OCI-LY7 (cell line): ENCODE results near the gene KCNQ1. TPM values are rescaled to one million over a fixed set of nuclear protein-coding genes. Genes with fewer than 3 reads are reported as not detected.

Experiments used
- BruUV-seq: library from RNA; stranded (reverse); fragments of 400-500 nt; replicated peaks from 2 replicates; lab custom pipeline; 2021; lab: Mats Ljungman, UMichigan
- CTCF ChIA-PET: fragments of 300-600 bp; sonication (Branson Sonifier 250); formaldehyde crosslinking; loops from one replicate; lab custom pipeline; 2022; ENCODE audit warnings: antibody characterized with exemption; ENCODE audit not compliant: unreplicated experiment; lab: Charles Lee
- POLR2A ChIA-PET: fragments of 300-600 bp; sonication (Branson Sonifier 250); formaldehyde crosslinking; loops from one replicate; lab custom pipeline; 2022; ENCODE audit warnings: antibody characterized with exemption; lab: Charles Lee
- DNase-seq: peaks from one replicate; pipeline ENCODE4 v3.0.0-alpha.2; 2015; ENCODE audit warnings: low spot score
- H2AFZ ChIP-seq: fragments of 200-600 bp; sonication (generic), shearing (Covaris generic); 2 replicates; pipeline ENCODE4 v1.6.1; 2014; ENCODE audit warnings: mild to moderate bottlenecking, antibody characterized with exemption, low read length, moderate library complexity
- H3K27ac ChIP-seq: fragments of 200-600 bp; sonication (generic); 2 replicates; pipeline ENCODE4 v1.5.1; 2014; ENCODE audit warnings: mixed run types, low read depth, mild to moderate bottlenecking, moderate library complexity, low read length, inconsistent platforms; ENCODE audit not compliant: poor library complexity, severe bottlenecking
- H3K36me3 ChIP-seq: fragments of 200-600 bp; sonication (generic); 2 replicates; pipeline ENCODE4 v1.6.1; 2014; ENCODE audit warnings: mild to moderate bottlenecking, antibody characterized with exemption, low read length, moderate library complexity, mixed read lengths; ENCODE audit not compliant: insufficient read depth
- H3K4me1 ChIP-seq: fragments of 200-600 bp; sonication (generic); 2 replicates; pipeline ENCODE4 v1.5.1; 2014; ENCODE audit warnings: mild to moderate bottlenecking, low read length; ENCODE audit not compliant: insufficient read depth, poor library complexity, severe bottlenecking
- H3K4me2 ChIP-seq: fragments of 200-600 bp; sonication (generic); 2 replicates; pipeline ENCODE4 v1.6.1; 2014; ENCODE audit warnings: mild to moderate bottlenecking, low read length
- H3K4me3 ChIP-seq: fragments of 200-600 bp; sonication (generic); 2 replicates; pipeline ENCODE4 v1.5.1; 2014; ENCODE audit warnings: mild to moderate bottlenecking, low read depth, low read length; ENCODE audit not compliant: poor library complexity, severe bottlenecking
- H3K79me2 ChIP-seq: fragments of 200-600 bp; sonication (generic); 2 replicates; pipeline ENCODE4 v1.6.1; 2016; ENCODE audit warnings: low read depth, mild to moderate bottlenecking, low read length, moderate library complexity, mixed read lengths; ENCODE audit not compliant: insufficient read depth
- H3K9me2 ChIP-seq: fragments of 200-600 bp; sonication (generic); 2 replicates; pipeline ENCODE4 v1.6.1; 2016; ENCODE audit warnings: mild to moderate bottlenecking, low read length, mixed read lengths; ENCODE audit not compliant: insufficient read depth
- H3K9me3 ChIP-seq: fragments of 200-600 bp; sonication (generic); 2 replicates; pipeline ENCODE4 v1.6.1; 2014; ENCODE audit warnings: mild to moderate bottlenecking, mixed run types, low read length, mixed read lengths
- H4K20me1 ChIP-seq: fragments of 200-600 bp; sonication (generic); 2 replicates; pipeline ENCODE4 v1.6.1; 2014; ENCODE audit warnings: mild to moderate bottlenecking, antibody characterized with exemption, low read length, moderate library complexity, mixed read lengths; ENCODE audit not compliant: insufficient read depth
- EZH2phosphoT487 ChIP-seq: fragments of 200-600 bp; sonication (generic); IDR thresholded peaks from 2 replicates; pipeline ENCODE4 v1.6.1; 2018; ENCODE audit warnings: low read depth, borderline replicate concordance, mild to moderate bottlenecking, mixed run types, antibody characterized with exemption, low read length, moderate library complexity, mixed read lengths
- intact Hi-C: fragments of 100-400 bp; cut with micrococcal nuclease; formaldehyde crosslinking; loops from one replicate; pipeline ENCODE4 v1.10.0; 2022; ENCODE audit not compliant: unreplicated experiment
- total RNA-seq, 2 experiments: library from RNA; depleted of rRNA in 1 of 2; stranded (reverse); fragments of >200 nt in 1 of 2; shearing (Covaris generic) in 1 of 2; gene quantifications; 2 replicates each; pipeline ENCODE4 v1.2.3, GENCODE V29; 2014 to 2022
- TF ChIP-seq, protein P1 (sequence below): fragments of 200-600 bp; sonication (generic); conservative IDR thresholded peaks from 2 replicates; pipeline ENCODE4 v1.5.1; 2014; ENCODE audit warnings: mild to moderate bottlenecking, antibody characterized with exemption, low read length, moderate library complexity, mixed read lengths

The KCNQ1 gene
- total RNA-seq, 2 experiments from 2014 or later = 0.22 to 1.3 TPM

DNA sequence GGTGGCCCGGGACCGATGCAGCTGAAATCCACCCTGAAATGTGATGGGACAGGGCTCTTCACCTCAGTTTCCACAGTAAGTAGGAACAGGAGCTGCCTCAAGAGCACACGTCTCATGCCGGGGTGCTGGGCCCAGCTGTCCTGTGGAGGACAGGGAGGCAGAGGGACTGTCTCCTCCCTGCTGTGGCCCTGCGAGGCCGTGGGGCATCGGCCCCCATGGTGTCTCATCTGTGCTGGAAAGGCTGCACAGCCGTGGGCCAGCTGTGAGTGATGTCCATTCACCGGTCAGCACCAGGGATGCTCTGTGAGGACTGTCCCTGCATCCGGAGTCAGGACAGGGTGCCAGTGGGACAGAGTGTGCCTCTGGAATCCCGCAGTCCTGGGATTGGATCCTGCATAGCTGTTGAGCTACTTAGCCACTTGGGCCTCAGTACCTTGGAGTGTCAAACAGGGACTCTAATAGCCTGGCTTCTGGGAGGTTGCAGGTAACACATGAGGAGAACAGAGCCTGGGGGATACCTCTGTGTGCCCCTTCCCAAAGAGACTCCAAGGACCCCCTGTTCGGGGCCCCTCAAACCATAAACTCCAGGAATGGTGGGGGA is 17.0 kb upstream of the KCNQ1 start:
- DNase-seq = no peak
- BruUV-seq = no TSS peak
- Histone ChIP-seq H3K9me2 (no peaks in the 10 kb centered on the region), H3K27ac (no peak overlapping the region), H2AFZ (no peak overlapping the region), H3K4me2 (no peak overlapping the region), H3K79me2 (no peaks in the 10 kb centered on the region), H3K9me3 (no peaks in the 10 kb centered on the region), H3K4me3 (no peak overlapping the region), H3K36me3 (no peaks in the 10 kb centered on the region), H3K4me1 (no peaks in the 10 kb centered on the region), H4K20me1 (no peaks in the 10 kb centered on the region)
- intact Hi-C loops = loop anchor here (1.0 to 2.0 kb wide), 2 partner anchors 103 to 461 kb away; no protein-coding TSS in a partner anchor
- ChIA-PET CTCF (interaction anchor here (0.6 kb wide), 1 partner anchor 105 kb away, joined by 3 read pairs; no protein-coding TSS in a partner anchor), POLR2A (no interaction called here)
- no peak for TF ChIP-seq EZH2phosphoT487
- TF ChIP-seq, protein P1, sequence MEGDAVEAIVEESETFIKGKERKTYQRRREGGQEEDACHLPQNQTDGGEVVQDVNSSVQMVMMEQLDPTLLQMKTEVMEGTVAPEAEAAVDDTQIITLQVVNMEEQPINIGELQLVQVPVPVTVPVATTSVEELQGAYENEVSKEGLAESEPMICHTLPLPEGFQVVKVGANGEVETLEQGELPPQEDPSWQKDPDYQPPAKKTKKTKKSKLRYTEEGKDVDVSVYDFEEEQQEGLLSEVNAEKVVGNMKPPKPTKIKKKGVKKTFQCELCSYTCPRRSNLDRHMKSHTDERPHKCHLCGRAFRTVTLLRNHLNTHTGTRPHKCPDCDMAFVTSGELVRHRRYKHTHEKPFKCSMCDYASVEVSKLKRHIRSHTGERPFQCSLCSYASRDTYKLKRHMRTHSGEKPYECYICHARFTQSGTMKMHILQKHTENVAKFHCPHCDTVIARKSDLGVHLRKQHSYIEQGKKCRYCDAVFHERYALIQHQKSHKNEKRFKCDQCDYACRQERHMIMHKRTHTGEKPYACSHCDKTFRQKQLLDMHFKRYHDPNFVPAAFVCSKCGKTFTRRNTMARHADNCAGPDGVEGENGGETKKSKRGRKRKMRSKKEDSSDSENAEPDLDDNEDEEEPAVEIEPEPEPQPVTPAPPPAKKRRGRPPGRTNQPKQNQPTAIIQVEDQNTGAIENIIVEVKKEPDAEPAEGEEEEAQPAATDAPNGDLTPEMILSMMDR = no peak

DNA sequence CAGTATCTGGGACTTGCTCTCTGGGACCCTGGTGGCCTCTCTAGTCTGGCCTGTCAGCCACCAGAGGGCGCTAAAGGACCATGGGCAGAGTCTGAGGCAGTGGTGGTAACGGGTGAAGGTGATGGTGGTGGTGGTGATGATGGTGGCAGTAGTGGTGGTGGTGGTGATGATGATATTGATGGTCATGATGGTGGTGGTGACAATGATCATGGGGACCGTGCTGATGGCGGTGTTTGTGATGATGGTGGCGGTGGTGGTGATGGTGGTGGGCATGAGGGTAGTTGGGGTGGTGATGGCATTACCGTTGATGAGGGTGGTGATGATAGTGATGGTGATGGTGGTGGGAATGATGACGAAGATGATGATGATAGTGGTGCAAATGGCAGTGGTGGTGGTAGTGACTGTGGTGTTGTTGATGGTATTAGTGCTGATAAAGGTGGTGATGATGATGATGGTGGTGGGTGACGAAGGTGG is 16.4 kb upstream of the KCNQ1 start:
- DNase-seq = peak; percentile 73
- no peak for TF ChIP-seq EZH2phosphoT487
- TF ChIP-seq, protein P1 = peak; percentile 94
- no TSS peak for BruUV-seq
- no peaks in the 10 kb centered on the region for H3K36me3 ChIP-seq
- CTCF ChIA-PET = no interaction called here
- H3K4me2 ChIP-seq = no peak overlapping the region
- no peak overlapping the region for H2AFZ ChIP-seq
- no peak overlapping the region for H3K4me3 ChIP-seq
- no peaks in the 10 kb centered on the region for H3K4me1 ChIP-seq
- no peak overlapping the region for H3K27ac ChIP-seq
- H4K20me1 ChIP-seq = no peaks in the 10 kb centered on the region
- intact Hi-C loops = loop anchor here (1.0 to 2.0 kb wide), 2 partner anchors 103 to 460 kb away; no protein-coding TSS in a partner anchor
- POLR2A ChIA-PET = no interaction called here
- no peaks in the 10 kb centered on the region for H3K79me2 ChIP-seq
- no peaks in the 10 kb centered on the region for H3K9me2 ChIP-seq
- no peaks in the 10 kb centered on the region for H3K9me3 ChIP-seq

DNA sequence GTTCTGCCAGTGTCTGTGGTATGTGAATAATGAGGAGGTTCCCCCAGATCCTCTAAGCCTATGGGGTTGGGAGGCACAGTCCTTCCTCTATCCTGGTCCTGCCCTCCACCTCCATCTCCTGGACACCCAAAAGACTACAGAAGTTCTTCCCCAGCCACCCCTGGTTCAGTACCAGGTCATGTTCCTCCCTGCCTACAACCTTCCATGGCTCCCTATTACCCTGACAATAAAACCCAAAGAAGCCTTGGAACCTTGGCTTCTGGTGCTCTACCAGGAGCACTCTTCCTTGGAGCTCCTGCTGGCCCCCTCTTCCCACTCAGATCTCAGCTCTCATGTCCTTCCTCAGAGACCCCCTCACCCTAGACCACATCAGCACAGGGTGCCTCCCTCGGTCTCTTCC is 13.4 kb upstream of the KCNQ1 start:
- no peaks in the 10 kb centered on the region for H4K20me1 ChIP-seq
- ChIA-PET POLR2A (no interaction called here), CTCF (no interaction called here)
- H3K79me2 ChIP-seq = no peaks in the 10 kb centered on the region
- H3K36me3 ChIP-seq = no peaks in the 10 kb centered on the region
- no peak for TF ChIP-seq EZH2phosphoT487
- TF ChIP-seq, protein P1 = no peak
- H2AFZ ChIP-seq = no peak overlapping the region
- DNase-seq = no peak
- H3K4me3 ChIP-seq = no peak overlapping the region
- H3K9me2 ChIP-seq = no peaks in the 10 kb centered on the region
- no TSS peak for BruUV-seq
- H3K9me3 ChIP-seq = no peaks in the 10 kb centered on the region
- intact Hi-C loops = no loop called here
- H3K4me2 ChIP-seq = no peak overlapping the region
- no peaks in the 10 kb centered on the region for H3K4me1 ChIP-seq
- H3K27ac ChIP-seq = no peak overlapping the region
